ENCODE measurements around the gene SUGCT.

GRCh38 chr7:40717242-40717641 is 582.4 kb downstream of the SUGCT start:
- no peak for TF ChIP-seq EZH2 (IDR thresholded peaks at IDR 0.05)
- no peak for TF ChIP-seq POLR2AphosphoS5 (IDR thresholded peaks at IDR 0.05; ENCODE audit: borderline replicate concordance, low read depth, low read length)
- TF ChIP-seq FOXP2 (optimal IDR thresholded peaks at IDR 0.05; ENCODE audit: control extremely low read depth, extremely low read length, insufficient read depth): no peak

Data from SK-N-MC (cell line).